ENCODE results near the gene CCM2L.
A peak's percentile ranks its signal among the peaks of the same experiment; 100 is the strongest.

Gene CCM2L

DNA sequence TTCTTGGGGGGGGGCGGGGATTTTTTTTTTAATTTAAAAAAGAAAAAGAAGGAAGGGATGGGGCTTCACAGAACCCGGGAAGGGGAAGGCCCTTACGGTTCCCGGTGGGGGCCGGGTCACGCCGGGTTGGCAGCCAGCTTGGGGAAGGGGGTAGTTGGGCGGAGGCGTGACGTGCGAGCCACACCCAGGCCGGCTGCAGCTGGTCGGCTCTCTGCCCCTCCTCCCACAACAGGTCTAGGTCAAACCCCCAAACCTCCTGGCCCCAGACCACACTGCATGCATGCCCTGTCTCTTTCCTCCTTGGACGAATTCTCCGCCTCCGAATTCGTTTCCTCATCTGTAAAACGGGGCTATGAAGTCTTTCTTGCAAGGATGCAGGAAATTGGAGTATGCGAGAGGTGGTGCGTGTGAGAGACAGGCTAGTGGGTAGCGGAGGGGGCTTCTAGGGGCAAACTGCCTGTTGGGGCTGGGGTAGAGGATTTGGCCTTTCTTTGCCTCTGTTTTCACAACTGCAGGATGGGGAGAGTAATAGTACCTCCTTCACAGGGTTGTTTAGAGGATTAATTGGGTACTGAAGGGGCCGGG is 42.6 kb downstream of the CCM2L start:
- Histone ChIP-seq H3K4me1 (peaks cover 48 to 74% (median 63%) of the 10 kb centered on the region in 10 experiments), H3K27me3 (peaks cover 0 to 24% (median 0%) of the 10 kb centered on the region in 11 experiments; a peak in 9 of 22 replicates), H3K9me3 (replicated peaks in 1 of 11) (peaks cover 0 to 7% (median 0%) of the 10 kb centered on the region in 11 experiments; a peak in 6 of 22 replicates), H3K4me2 (peak overlapping the region; percentile 85 to 100 (median 94)), H4K20me1 (peaks cover 0 to 27% (median 0%) of the 10 kb centered on the region in 11 experiments; a peak in 6 of 22 replicates), H3K36me3 (peaks cover 0 to 47% (median 39%) of the 10 kb centered on the region in 11 experiments; a peak in 15 of 22 replicates), H3K4me3 (peak overlapping the region; percentile 62 to 99 (median 92)), H3K9ac (peak overlapping the region; percentile 82 to 100 (median 99)), H3K27ac (peak overlapping the region; percentile 75 to 100 (median 99))
- TF ChIP-seq Cebpa-rat (IDR thresholded peaks at IDR 0.05): no peak

DNA sequence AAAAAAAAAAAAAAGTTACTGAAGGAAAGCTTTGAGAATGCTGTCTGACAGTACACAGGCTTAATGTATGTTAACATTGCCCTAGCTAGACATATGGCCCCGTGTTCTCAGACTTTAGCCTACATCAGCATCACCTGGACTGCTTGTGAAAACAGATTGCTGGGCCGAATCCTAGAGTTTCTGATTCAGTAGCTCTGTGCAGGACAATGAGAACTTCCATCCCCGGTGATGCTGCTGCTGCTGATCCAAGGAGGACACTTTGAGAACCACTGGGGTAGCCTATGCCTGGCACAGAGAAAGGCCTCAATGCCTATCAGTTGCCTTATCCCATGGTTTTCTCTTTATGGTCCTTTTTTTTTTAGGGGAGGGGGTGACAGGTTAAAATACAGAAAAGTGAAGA is 43.4 kb downstream of the CCM2L start:
- Histone ChIP-seq H3K4me2 (peak overlapping the region; percentile 85 to 100 (median 94); a peak in 20 of 22 replicates), H3K27me3 (peaks cover 0 to 24% (median 0%) of the 10 kb centered on the region in 11 experiments; a peak in 9 of 22 replicates)

DNA sequence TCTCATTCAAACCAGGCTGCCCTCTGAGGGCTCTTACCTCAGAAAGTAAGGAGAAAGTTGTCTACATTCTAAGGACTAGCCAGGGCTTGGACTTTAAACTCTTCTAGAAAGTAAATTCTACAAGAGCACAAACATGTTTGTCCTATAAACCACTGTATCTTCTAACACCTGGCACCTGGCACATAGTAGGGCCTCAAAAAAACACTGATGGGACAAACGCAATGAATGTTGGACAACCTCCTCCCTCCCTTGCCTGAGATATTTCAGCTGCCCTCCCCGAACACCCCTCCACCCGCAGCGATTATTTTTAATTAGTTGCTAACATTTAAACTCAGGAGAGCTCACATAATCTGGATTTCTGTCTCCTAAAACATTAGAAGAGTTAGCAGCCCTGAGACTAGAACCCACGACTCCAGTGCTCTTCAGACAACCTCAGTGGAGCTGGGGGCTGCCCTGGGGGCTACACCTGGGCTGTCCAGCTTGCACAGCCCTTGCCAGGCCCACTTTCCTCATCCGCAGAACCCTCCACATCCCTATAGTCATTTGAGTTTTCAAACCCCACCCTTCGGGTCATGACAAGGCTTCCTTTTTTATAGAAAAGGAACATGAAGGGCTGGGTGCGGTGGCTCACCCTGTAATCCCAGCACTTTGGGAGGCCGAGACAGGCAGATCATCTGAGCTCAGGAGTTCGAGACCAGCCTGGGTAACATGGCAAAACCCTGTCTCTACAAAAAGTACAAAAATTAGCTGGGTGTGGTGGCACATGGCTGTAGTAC is 46.7 kb downstream of the CCM2L start:
- H3K9me3 ChIP-seq (replicated peaks in 1 of 11): peaks cover 0 to 7% (median 0%) of the 10 kb centered on the region in 11 experiments; a peak in 6 of 22 replicates
- H3K27ac ChIP-seq: peak overlapping the region in 10 of 11 experiments; percentile 39 to 100 (median 72); a peak in 18 of 22 replicates
- H3K4me1 ChIP-seq: peaks cover 38 to 93% (median 81%) of the 10 kb centered on the region in 10 experiments
- peaks cover 0 to 30% (median 0%) of the 10 kb centered on the region in 11 experiments; a peak in 6 of 22 replicates for H4K20me1 ChIP-seq
- H3K36me3 ChIP-seq: peaks cover 0 to 86% (median 64%) of the 10 kb centered on the region in 11 experiments; a peak in 15 of 22 replicates
- peak overlapping the region in 3 of 10 experiments; percentile 2 to 34 (median 24); a peak in 4 of 20 replicates for H3K4me3 ChIP-seq
- no peak for TF ChIP-seq Cebpa-rat (IDR thresholded peaks at IDR 0.05)
- peak overlapping the region in 7 of 11 experiments; percentile 3 to 92 (median 58); a peak in 11 of 22 replicates for H3K9ac ChIP-seq
- peaks cover 0 to 14% (median 0%) of the 10 kb centered on the region in 11 experiments; a peak in 9 of 22 replicates for H3K27me3 ChIP-seq
- H3K4me2 ChIP-seq: peak overlapping the region; percentile 21 to 99 (median 77)

More for the DNA sequence above, 43.4 kb downstream of the CCM2L start:
- peaks cover 49 to 82% (median 71%) of the 10 kb centered on the region in 10 experiments for H3K4me1 ChIP-seq
- TF ChIP-seq Cebpa-rat (IDR thresholded peaks at IDR 0.05): no peak
- peak overlapping the region in 8 of 10 experiments; percentile 85 to 99 (median 94); a peak in 16 of 20 replicates for H3K4me3 ChIP-seq
- H3K27ac ChIP-seq: peak overlapping the region in 9 of 11 experiments; percentile 89 to 100 (median 100); a peak in 17 of 22 replicates
- H4K20me1 ChIP-seq: peaks cover 0 to 27% (median 0%) of the 10 kb centered on the region in 11 experiments; a peak in 6 of 22 replicates
- peak overlapping the region in 9 of 11 experiments; percentile 89 to 100 (median 99); a peak in 17 of 22 replicates for H3K9ac ChIP-seq
- H3K36me3 ChIP-seq: peaks cover 0 to 55% (median 44%) of the 10 kb centered on the region in 11 experiments; a peak in 15 of 22 replicates
- peaks cover 0 to 7% (median 0%) of the 10 kb centered on the region in 11 experiments; a peak in 6 of 22 replicates for H3K9me3 ChIP-seq (replicated peaks in 1 of 11)

DNA sequence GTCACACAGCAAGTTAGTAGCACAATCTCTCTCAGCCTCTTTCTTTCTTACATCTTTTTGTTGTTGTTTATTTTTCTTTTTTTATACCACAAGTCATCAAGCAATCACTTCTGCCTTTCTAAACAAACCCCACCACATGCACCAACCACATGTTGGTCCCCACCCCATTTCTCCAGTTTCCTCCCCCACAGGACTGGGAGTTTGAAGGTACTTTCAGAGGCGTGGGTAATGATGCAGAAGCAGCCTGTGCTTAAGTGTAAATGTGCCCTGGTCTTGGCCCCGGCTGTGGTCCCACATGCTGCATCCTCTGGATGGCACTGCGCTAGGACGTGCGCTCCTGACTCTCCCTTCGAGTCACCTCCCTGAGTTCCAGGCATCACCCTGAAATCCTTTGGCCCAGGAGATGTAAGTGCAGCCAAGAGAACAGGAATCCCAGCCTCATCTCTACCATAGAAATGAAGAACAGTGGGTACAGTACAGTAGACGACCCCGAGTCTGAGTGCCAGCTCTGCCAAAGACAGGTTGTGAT is 47.5 kb downstream of the CCM2L start:
- peaks cover 0 to 7% (median 0%) of the 10 kb centered on the region in 11 experiments; a peak in 6 of 22 replicates for H3K9me3 ChIP-seq (replicated peaks in 1 of 11)
- H3K4me1 ChIP-seq: peaks cover 37 to 97% (median 88%) of the 10 kb centered on the region in 10 experiments
- no peak for TF ChIP-seq Cebpa-rat (IDR thresholded peaks at IDR 0.05)
- H3K9ac ChIP-seq: peak overlapping the region in 7 of 11 experiments; percentile 22 to 92 (median 58); a peak in 9 of 22 replicates
- peaks cover 0 to 91% (median 64%) of the 10 kb centered on the region in 11 experiments; a peak in 15 of 22 replicates for H3K36me3 ChIP-seq
- H4K20me1 ChIP-seq: peaks cover 0 to 30% (median 0%) of the 10 kb centered on the region in 11 experiments; a peak in 6 of 22 replicates
- H3K27ac ChIP-seq: peak overlapping the region in 9 of 11 experiments; percentile 55 to 100 (median 73); a peak in 17 of 22 replicates
- peak overlapping the region in 3 of 10 experiments; percentile 9 to 24 (median 24); a peak in 3 of 20 replicates for H3K4me3 ChIP-seq
- H3K27me3 ChIP-seq: peaks cover 0 to 6% (median 0%) of the 10 kb centered on the region in 11 experiments; a peak in 8 of 22 replicates
- H3K4me2 ChIP-seq: peak overlapping the region in 10 of 11 experiments; percentile 11 to 99 (median 83); a peak in 20 of 22 replicates

DNA sequence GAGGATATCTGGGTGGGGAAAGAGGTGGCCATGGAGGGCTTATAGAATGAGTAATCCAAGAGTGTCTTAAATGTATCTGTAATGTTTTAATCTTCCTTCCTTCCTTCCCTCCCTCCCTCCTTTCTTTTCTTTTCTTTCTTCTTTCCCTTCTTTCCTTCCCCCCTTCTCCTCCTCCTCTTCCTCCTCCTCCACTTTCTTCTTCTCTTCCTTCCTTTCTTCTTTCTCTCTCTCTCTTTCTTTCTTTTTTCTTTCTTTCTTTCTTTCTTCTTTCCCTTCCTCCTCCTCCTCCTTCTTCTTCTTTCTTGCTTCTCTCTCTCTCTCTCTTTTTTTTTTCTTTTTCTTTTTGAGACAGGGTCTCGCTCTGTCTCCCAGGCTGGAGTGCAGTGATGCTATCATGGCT is 49.0 kb downstream of the CCM2L start:
- peak overlapping the region in 9 of 11 experiments; percentile 34 to 92 (median 49); a peak in 11 of 22 replicates for H3K9ac ChIP-seq
- peaks cover 0 to 86% (median 62%) of the 10 kb centered on the region in 11 experiments; a peak in 15 of 22 replicates for H3K36me3 ChIP-seq
- peak overlapping the region in 9 of 11 experiments; percentile 49 to 99 (median 89); a peak in 17 of 22 replicates for H3K4me2 ChIP-seq
- H4K20me1 ChIP-seq: peaks cover 0 to 29% (median 0%) of the 10 kb centered on the region in 11 experiments; a peak in 4 of 22 replicates
- H3K27ac ChIP-seq: peak overlapping the region in 9 of 11 experiments; percentile 38 to 100 (median 73); a peak in 16 of 22 replicates
- 0 out of 20 replicates have a peak overlapping the region, but pooled peaks of 1 of the 10 experiments have one; percentile 6 for H3K4me3 ChIP-seq
- H3K4me1 ChIP-seq: peaks cover 40 to 99% (median 95%) of the 10 kb centered on the region in 10 experiments
- peaks cover 0 to 7% (median 0%) of the 10 kb centered on the region in 11 experiments; a peak in 6 of 22 replicates for H3K9me3 ChIP-seq (replicated peaks in 1 of 11)
- no peaks in the 10 kb centered on the region for H3K27me3 ChIP-seq
- no peak for TF ChIP-seq Cebpa-rat (IDR thresholded peaks at IDR 0.05)

DNA sequence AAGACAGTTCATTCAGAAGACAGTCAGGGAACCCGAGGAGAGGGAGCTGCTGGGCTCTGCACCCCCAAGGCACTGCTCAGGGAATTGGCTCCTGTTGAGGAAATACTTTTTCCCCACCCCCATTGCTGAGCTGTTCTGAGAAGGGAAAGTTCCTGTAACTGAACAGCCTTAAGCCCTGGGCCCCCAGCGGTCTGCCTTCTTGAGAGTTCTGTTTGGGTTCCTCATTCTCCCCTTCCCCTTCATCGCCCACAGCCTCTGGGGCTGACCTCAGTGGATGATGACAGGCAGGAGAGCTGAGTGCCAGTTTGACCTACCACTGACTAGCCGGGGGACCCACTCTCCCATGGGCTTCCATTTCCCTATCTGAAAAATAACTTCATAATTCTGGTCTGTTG is 52.5 kb downstream of the CCM2L start:
- H3K9ac ChIP-seq: peak overlapping the region; percentile 26 to 92 (median 71); a peak in 21 of 22 replicates
- no peak for TF ChIP-seq Cebpa-rat (IDR thresholded peaks at IDR 0.05)
- H3K27ac ChIP-seq: peak overlapping the region; percentile 10 to 100 (median 94); a peak in 21 of 22 replicates
- H3K4me1 ChIP-seq: peaks cover 24 to 100% (median 97%) of the 10 kb centered on the region in 10 experiments
- H3K27me3 ChIP-seq: no peaks in the 10 kb centered on the region
- peaks cover 0 to 86% (median 63%) of the 10 kb centered on the region in 11 experiments; a peak in 13 of 22 replicates for H3K36me3 ChIP-seq
- peaks cover 0 to 11% (median 0%) of the 10 kb centered on the region in 11 experiments; a peak in 4 of 22 replicates for H4K20me1 ChIP-seq
- H3K4me3 ChIP-seq: peak overlapping the region in 4 of 10 experiments; percentile 44 to 59 (median 48); a peak in 9 of 20 replicates
- peak overlapping the region; percentile 64 to 99 (median 81) for H3K4me2 ChIP-seq
- H3K9me3 ChIP-seq (replicated peaks in 1 of 11): peaks cover 0 to 23% (median 0%) of the 10 kb centered on the region in 11 experiments; a peak in 7 of 22 replicates

DNA sequence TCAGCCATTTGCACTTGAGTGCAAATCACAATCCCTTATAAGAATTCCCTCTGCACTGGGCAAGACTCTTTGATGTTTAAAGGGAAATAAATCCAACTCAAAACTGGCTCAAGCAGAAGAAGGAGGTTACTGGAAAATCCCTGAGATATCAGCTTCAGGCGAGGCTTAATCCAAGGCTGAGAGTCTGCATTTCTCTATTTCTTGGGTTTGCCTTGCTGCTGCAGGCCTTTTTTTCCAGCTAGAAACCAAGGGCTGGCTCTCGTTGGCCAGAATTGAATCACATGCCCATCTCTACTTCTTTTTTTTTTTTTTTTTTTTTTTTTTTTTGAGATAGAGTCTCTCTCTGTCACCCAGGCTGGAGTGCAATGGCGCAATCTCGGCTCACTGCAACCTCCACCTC is 53.5 kb downstream of the CCM2L start:
- Histone ChIP-seq H3K27ac (peak overlapping the region in 10 of 11 experiments; percentile 73 to 100 (median 95); a peak in 18 of 22 replicates), H3K4me3 (peak overlapping the region in 5 of 10 experiments; percentile 8 to 59 (median 46); a peak in 9 of 20 replicates), H4K20me1 (peaks cover 0 to 5% (median 0%) of the 10 kb centered on the region in 11 experiments; a peak in 4 of 22 replicates), H3K27me3 (no peaks in the 10 kb centered on the region), H3K4me1 (peaks cover 32 to 100% (median 97%) of the 10 kb centered on the region in 10 experiments), H3K36me3 (peaks cover 0 to 84% (median 59%) of the 10 kb centered on the region in 11 experiments; a peak in 14 of 22 replicates), H3K9ac (peak overlapping the region in 8 of 11 experiments; percentile 68 to 92 (median 76); a peak in 12 of 22 replicates), H3K4me2 (peak overlapping the region; percentile 64 to 99 (median 81); a peak in 21 of 22 replicates), H3K9me3 (replicated peaks in 1 of 11) (peaks cover 0 to 30% (median 0%) of the 10 kb centered on the region in 11 experiments; a peak in 7 of 22 replicates)
- TF ChIP-seq Cebpa-rat (IDR thresholded peaks at IDR 0.05): peak in 1 of 11 experiments; percentile 44; a peak in 1 of 22 replicates

Measured in BLaER1 treated with 17β-estradiol and CSF1 and Interleukin-3, amounts not matched to agents 10 nM and 100 nM (cell line).